Fibroblast of lung (primary cell): ENCODE results near the gene ADGRG3.

ENCODE experiments used
- CTCF ChIP-seq, 2 donors: IDR thresholded peaks in 1 of 2; conservative IDR thresholded peaks in 1 of 2; 1 replicate in 1 of 2; 2 replicates in 1 of 2; pipeline ENCODE4 v1.5.1; 2011 to 2012; ENCODE audit warnings: low read length in 2 of 2, control low read depth in 1 of 2, inconsistent platforms in 1 of 2, low read depth in 1 of 2, mild to moderate bottlenecking in 1 of 2
- EZH2 ChIP-seq: IDR thresholded peaks from 2 replicates; pipeline ENCODE4 v1.5.1; 2012; ENCODE audit warnings: low read length, control low read depth, mild to moderate bottlenecking; ENCODE audit errors: missing control alignments

DNA sequence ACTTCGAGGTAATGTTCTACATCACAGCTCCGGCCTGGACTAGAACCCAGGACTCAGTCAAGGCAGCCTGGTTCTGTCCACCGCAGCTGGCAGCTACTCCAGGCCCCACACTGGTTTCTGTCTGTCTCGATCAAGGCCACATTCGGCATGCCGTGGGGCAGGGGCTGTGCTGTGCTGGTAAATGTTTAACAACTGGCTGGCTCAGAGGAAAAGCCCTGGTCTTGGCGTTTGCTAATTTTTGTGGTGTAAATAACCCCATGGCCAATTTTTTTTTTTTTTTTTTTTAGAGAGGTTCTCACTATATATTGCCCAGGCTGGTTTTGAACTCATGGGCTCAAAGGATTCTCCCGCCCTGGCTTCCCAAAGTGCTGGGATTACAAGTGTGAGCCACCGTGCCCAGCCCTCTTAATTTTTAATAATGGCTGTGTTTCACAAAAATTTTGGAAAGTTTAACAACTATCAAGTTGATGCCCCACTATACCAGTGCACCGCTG is 26.2 kb downstream of the ADGRG3 start:
- no peak for TF ChIP-seq CTCF (conservative IDR thresholded peaks at IDR 0.05 in 1 of 2, IDR thresholded peaks at IDR 0.05 in 1 of 2; ENCODE audit: low read depth in 1 of 2, low read length in 2 of 2)
- TF ChIP-seq EZH2: no peak
